Fibroblast of mammary gland (primary cell): Measurements from ENCODE around the gene TOR1B.

Source experiments
- DNase-seq: peaks from one replicate; pipeline ENCODE4 v3.0.0-alpha.2; 2010; ENCODE audit warnings: low read depth
- H3K4me3 ChIP-seq: 2 replicates; pipeline ENCODE4 v1.5.1; 2011; ENCODE audit warnings: low read depth, mild to moderate bottlenecking, low read length, moderate library complexity; ENCODE audit not compliant: control insufficient read depth
- CTCF ChIP-seq: conservative IDR thresholded peaks from 2 replicates; pipeline ENCODE4 v1.5.1; 2011; ENCODE audit warnings: low read depth, low read length, inconsistent platforms; ENCODE audit not compliant: control insufficient read depth, insufficient read depth

TOR1B gene

GRCh38 chr9:129835128-129835859 lies 32.3 kb downstream of the TOR1B start, which contains the start of the genes C9orf78 and USP20:
TSS of gene C9orf78 (minus strand) at chr9:129835275. CDS start at chr9:129835221, 54 bp downstream.
TSS of gene USP20 (plus strand) at chr9:129835458. CDS start at chr9:129852556, 17,098 bp downstream.
- no peak for TF ChIP-seq CTCF
- peak within 1 kb of the TSS; percentile 96 for H3K4me3 ChIP-seq
- DNase-seq = peak; percentile 88

- peak; percentile 25 for DNase-seq
- peak overlapping the region; percentile 96 for H3K4me3 ChIP-seq
- no peak for TF ChIP-seq CTCF
Observed at GRCh38 chr9:129835860-129836223, 32.9 kb downstream of the TOR1B start.

- no peak for TF ChIP-seq CTCF
- DNase-seq = no peak
- H3K4me3 ChIP-seq = peak overlapping the region; percentile 96
Observed at GRCh38 chr9:129836311-129837007, 33.5 kb downstream of the TOR1B start.

GRCh38 chr9:129838707-129839259 lies 35.8 kb downstream of the TOR1B start:
- no peak overlapping the region for H3K4me3 ChIP-seq
- TF ChIP-seq CTCF = no peak
- peak; percentile 94 for DNase-seq

GRCh38 chr9:129839324-129840023 lies 36.5 kb downstream of the TOR1B start:
- no peak overlapping the region for H3K4me3 ChIP-seq
- DNase-seq = peak; percentile 25
- TF ChIP-seq CTCF = no peak

GRCh38 chr9:129840034-129840433 lies 37.0 kb downstream of the TOR1B start:
- no peak for DNase-seq
- TF ChIP-seq CTCF = no peak
- no peak overlapping the region for H3K4me3 ChIP-seq
